Spleen (tissue), 11 donors: ENCODE data around the gene COL2A1. TPM values are rescaled to one million over a fixed set of nuclear protein-coding genes. Genes with fewer than 3 reads are reported as not detected.

Experiments used
- DNase-seq: peaks from one replicate; pipeline ENCODE4 v3.0.0-alpha.2; 2020
- H3K27ac ChIP-seq, 8 donors: fragments of 200-600 bp; sonication (generic) in 7 of 8; 1 replicate in 4 of 8; 2 replicates in 4 of 8; pipeline versions ENCODE4 v1.5.0 to v1.8.0; 2016 to 2021; ENCODE audit warnings: inconsistent platforms in 4 of 8, mild to moderate bottlenecking in 4 of 8, moderate library complexity in 1 of 8
- H3K27me3 ChIP-seq, 7 donors: fragments of 200-600 bp; sonication (generic) in 6 of 7; replicated peaks in 1 of 7; 1 replicate in 4 of 7; 2 replicates in 3 of 7; pipeline versions ENCODE4 v1.5.0 to v1.8.0; 2016 to 2021; ENCODE audit warnings: inconsistent platforms in 3 of 7, mild to moderate bottlenecking in 1 of 7
- H3K36me3 ChIP-seq, 6 donors: fragments of 200-600 bp; sonication (generic) in 5 of 6; 1 replicate in 4 of 6; 2 replicates in 2 of 6; pipeline versions ENCODE4 v1.5.0 to v1.8.0; 2016 to 2021; ENCODE audit warnings: inconsistent platforms in 2 of 6
- H3K4me1 ChIP-seq, 6 donors: fragments of 200-600 bp; sonication (generic) in 5 of 6; 1 replicate in 3 of 6; 2 replicates in 3 of 6; pipeline versions ENCODE4 v1.5.0 to v1.8.0; 2016 to 2021; ENCODE audit warnings: inconsistent platforms in 3 of 6
- H3K4me3 ChIP-seq, 8 donors: fragments of 200-600 bp; sonication (generic) in 7 of 8; 1 replicate in 4 of 8; 2 replicates in 4 of 8; pipeline versions ENCODE4 v1.5.0 to v1.8.0; 2016 to 2021; ENCODE audit warnings: inconsistent platforms in 4 of 8, mild to moderate bottlenecking in 4 of 8, moderate library complexity in 2 of 8
- H3K9me3 ChIP-seq, 8 donors: fragments of 200-600 bp; sonication (generic) in 7 of 8; 1 replicate in 4 of 8; 2 replicates in 4 of 8; pipeline versions ENCODE4 v1.5.0 to v1.8.0; 2016 to 2021; ENCODE audit warnings: inconsistent platforms in 4 of 8
- CTCF ChIP-seq, 11 experiments: fragments of 200-600 bp in 7 of 11; fragments of 450-650 bp in 4 of 11; sonication (generic) in 4 of 11; IDR thresholded peaks in 8 of 11; conservative IDR thresholded peaks in 3 of 11; 1 replicate in 7 of 11; 2 replicates in 4 of 11; pipeline versions ENCODE4 v1.4.0 to v1.8.0; 2016 to 2021; ENCODE audit warnings: antibody characterized with exemption in 11 of 11, inconsistent platforms in 4 of 11, mild to moderate bottlenecking in 1 of 11
- POLR2A ChIP-seq, 3 donors: fragments of 450-650 bp; IDR thresholded peaks; one replicate each; pipeline ENCODE4 v1.5.1; 2017; ENCODE audit warnings: antibody characterized with exemption in 3 of 3, mild to moderate bottlenecking in 1 of 3
- POLR2AphosphoS5 ChIP-seq, 3 donors: sonication (generic); formaldehyde crosslinking; IDR thresholded peaks; one replicate each; pipeline ENCODE4 v1.5.1; 2017; ENCODE audit warnings: antibody characterized with exemption in 3 of 3
- WGBS, 5 donors: extraction: QIAGEN DNeasy Blood & Tissue Kit in 3 of 5; methylation state at CpG; one replicate each; pipeline versions ENCODE4 v1.1.5 to v1.1.7; 2013 to 2018; 5-methylcytosine and 5-hydroxymethylcytosine counted together
- intact Hi-C: fragments of 100-400 bp; cut with DNase I; formaldehyde crosslinking; loops from one replicate; pipeline ENCODE4 v1.15.0; 2023; ENCODE audit warnings: low total_unique reads
- polyA plus RNA-seq, 3 donors: library from polyadenylated mRNA; stranded (reverse); fragments of 200-250 nt; gene quantifications; one replicate each; pipeline ENCODE4 v1.2.1, GENCODE V29; 2013
- total RNA-seq, 7 donors: library from RNA; depleted of rRNA in 3 of 7; stranded (reverse); fragments of >200 nt in 3 of 7; fragmentation: NEBNext Ultra II Directional in 4 of 7; extraction: Animal tissue kit (Norgen Biotek cat#: 25700) in 4 of 7; gene quantifications; one replicate each; pipeline versions ENCODE4 v1.1.0 to v1.2.1, GENCODE V29; 2016 to 2021
- donor health status: healthy with polysubstance abuse.
- donor health status: DM: no; HTN: no; CAD: no; lungs with moderate emphysema.
- donor health status: DM: no; HTN: no; CAD: no.
- donor health status: Bipolar disorder and iron deficiency.
- donor health status: healthy.
- donor health status: DM: no; HTN: no; CAD: no.
- donor health status: DM: yes; HTN: yes; CAD: no.

Gene COL2A1
- total and polyA plus RNA-seq, 10 donors: 0.37 to 0.49 (median 0.47) TPM; not detected in 7

GRCh38 chr12:48034835-48035805 lies 30.8 kb upstream of the COL2A1 start:
- no peak for TF ChIP-seq POLR2A (IDR thresholded peaks at IDR 0.05)
- WGBS, 5 donors: 86 to 94% (median 93%) methylated on average over 8 of the region's 8 CpGs
- intact Hi-C loops: no loop called here
- Histone ChIP-seq H3K4me1 (peaks cover 0 to 14% (median 7%) of the 10 kb centered on the region in 6 donors), H3K4me3 (no peak overlapping the region), H3K9me3 (no peaks in the 10 kb centered on the region), H3K27ac (no peak overlapping the region), H3K36me3 (no peaks in the 10 kb centered on the region), H3K27me3 (no peaks in the 10 kb centered on the region)
- DNase-seq: no peak

GRCh38 chr12:48033451-48033850 lies 29.2 kb upstream of the COL2A1 start:
- TF ChIP-seq POLR2A (IDR thresholded peaks at IDR 0.05): no peak
- no peak for TF ChIP-seq POLR2AphosphoS5 (IDR thresholded peaks at IDR 0.05)
- TF ChIP-seq CTCF (IDR thresholded peaks at IDR 0.05 in 8 of 11, conservative IDR thresholded peaks at IDR 0.05 in 3 of 11): no peak
- Histone ChIP-seq H3K4me3 (no peak overlapping the region), H3K27ac (no peak overlapping the region), H3K27me3 (no peaks in the 10 kb centered on the region), H3K4me1 (peaks cover 0 to 14% (median 7%) of the 10 kb centered on the region in 6 donors), H3K9me3 (no peaks in the 10 kb centered on the region), H3K36me3 (no peaks in the 10 kb centered on the region)
- intact Hi-C loops: no loop called here
- 93 to 100% (median 100%) methylated on average over 1 of the region's 1 CpG for WGBS, 5 donors
- no peak for DNase-seq

- H3K9me3 ChIP-seq: no peaks in the 10 kb centered on the region
- peaks cover 0 to 6% (median 2%) of the 10 kb centered on the region in 6 donors for H3K4me1 ChIP-seq
- H3K4me3 ChIP-seq: no peak overlapping the region
- no peaks in the 10 kb centered on the region for H3K27me3 ChIP-seq
- DNase-seq: no peak
- no peaks in the 10 kb centered on the region for H3K36me3 ChIP-seq
- H3K27ac ChIP-seq: no peak overlapping the region
- TF ChIP-seq POLR2AphosphoS5 (IDR thresholded peaks at IDR 0.05): no peak
- TF ChIP-seq POLR2A (IDR thresholded peaks at IDR 0.05): no peak
- TF ChIP-seq CTCF (IDR thresholded peaks at IDR 0.05 in 8 of 11, conservative IDR thresholded peaks at IDR 0.05 in 3 of 11): no peak
- 95 to 100% (median 100%) methylated on average over 1 of the region's 1 CpG for WGBS, 5 donors
- intact Hi-C loops: no loop called here
Observed at GRCh38 chr12:48032597-48032996, 28.3 kb upstream of the COL2A1 start.

GRCh38 chr12:48031135-48031960 lies 27.1 kb upstream of the COL2A1 start:
- no peaks in the 10 kb centered on the region for H3K27me3 ChIP-seq
- intact Hi-C loops: no loop called here
- DNase-seq: no peak
- H3K27ac ChIP-seq: no peak overlapping the region
- no peaks in the 10 kb centered on the region for H3K9me3 ChIP-seq
- TF ChIP-seq POLR2AphosphoS5 (IDR thresholded peaks at IDR 0.05): no peak
- no peak for TF ChIP-seq CTCF (IDR thresholded peaks at IDR 0.05 in 8 of 11, conservative IDR thresholded peaks at IDR 0.05 in 3 of 11)
- no peak for TF ChIP-seq POLR2A (IDR thresholded peaks at IDR 0.05)
- no peaks in the 10 kb centered on the region for H3K4me1 ChIP-seq
- H3K4me3 ChIP-seq: no peak overlapping the region
- no peaks in the 10 kb centered on the region for H3K36me3 ChIP-seq
- WGBS, 5 donors: 86 to 94% (median 91%) methylated on average over 12 of the region's 12 CpGs
